Mesendoderm (in vitro differentiated cells): Measurements from ENCODE around the gene SYNGAP1.
"Not testable (repeated sequence)": the region's sequence is repeated elsewhere in the genome, so short reads cannot be mapped to it uniquely, and the experiment has no call there.

Experiments used
- DNase-seq: peaks from one replicate; pipeline ENCODE4 v3.0.0; 2013
- H2AK5ac ChIP-seq: 2 replicates; pipeline ENCODE4 v1.6.1; 2013; ENCODE audit warnings: low read length, inconsistent platforms
- H2BK120ac ChIP-seq: 2 replicates; pipeline ENCODE4 v1.6.1; 2013; ENCODE audit warnings: low read depth, mild to moderate bottlenecking, low read length, moderate library complexity, mixed read lengths
- H2BK15ac ChIP-seq: replicated peaks from 2 replicates; pipeline ENCODE4 v1.6.1; 2013; ENCODE audit warnings: low read depth, mild to moderate bottlenecking, moderate library complexity
- H2BK5ac ChIP-seq: 2 replicates; pipeline ENCODE4 v1.6.1; 2013; ENCODE audit warnings: low read length, inconsistent platforms
- H3K18ac ChIP-seq: 2 replicates; pipeline ENCODE4 v1.6.1; 2013; ENCODE audit warnings: mild to moderate bottlenecking, low read length, mixed read lengths
- H3K23ac ChIP-seq: one replicate; pipeline ENCODE4 v1.6.1; 2013; ENCODE audit warnings: low read length
- H3K27ac ChIP-seq: 2 replicates; pipeline ENCODE4 v1.5.1; 2013; ENCODE audit warnings: low read depth, mild to moderate bottlenecking, inconsistent platforms, low read length, moderate library complexity
- H3K27me3 ChIP-seq: 2 replicates; pipeline ENCODE4 v1.6.1; 2013; ENCODE audit warnings: low read length, control low read depth, mild to moderate bottlenecking, inconsistent platforms; ENCODE audit not compliant: insufficient read depth, poor library complexity
- H3K36me3 ChIP-seq: 2 replicates; pipeline ENCODE4 v1.6.1; 2013; ENCODE audit warnings: low read length, inconsistent platforms; ENCODE audit not compliant: control insufficient read depth, insufficient read depth
- H3K4ac ChIP-seq: one replicate; pipeline ENCODE4 v1.6.1; 2013; ENCODE audit warnings: low read depth, mild to moderate bottlenecking, low read length, moderate library complexity
- H3K4me1 ChIP-seq: 2 replicates; pipeline ENCODE4 v1.6.1; 2013; ENCODE audit warnings: low read depth, low read length, inconsistent platforms; ENCODE audit not compliant: control insufficient read depth
- H3K4me2 ChIP-seq: 2 replicates; pipeline ENCODE4 v1.6.1; 2013; ENCODE audit warnings: low read length
- H3K4me3 ChIP-seq: 2 replicates; pipeline ENCODE4 v1.5.1; 2013; ENCODE audit warnings: mild to moderate bottlenecking, low read length
- H3K56ac ChIP-seq: one replicate; pipeline ENCODE4 v1.6.1; 2013; ENCODE audit warnings: low read length
- H3K79me1 ChIP-seq: 2 replicates; pipeline ENCODE4 v1.6.1; 2013; ENCODE audit warnings: low read length, inconsistent platforms
- H3K79me2 ChIP-seq: 2 replicates; pipeline ENCODE4 v1.6.1; 2013; ENCODE audit warnings: mild to moderate bottlenecking, low read length; ENCODE audit not compliant: control insufficient read depth, insufficient read depth
- H3K9ac ChIP-seq: 2 replicates; pipeline ENCODE4 v1.6.1; 2013; ENCODE audit warnings: low read length, inconsistent platforms
- H4K5ac ChIP-seq: one replicate; pipeline ENCODE4 v1.6.1; 2013; ENCODE audit warnings: low read length
- H4K8ac ChIP-seq: one replicate; pipeline ENCODE4 v1.6.1; 2013; ENCODE audit warnings: low read depth, mild to moderate bottlenecking, control low read depth, low read length, moderate library complexity
- WGBS: extraction: QIAGEN DNeasy Blood & Tissue Kit; methylation state at CpG from one replicate; pipeline ENCODE4 v1.1.7; 2013; ENCODE audit warnings: low lambda C conversion rate, missing lambda C conversion rate; ENCODE audit not compliant: insufficient coverage; ENCODE audit errors: extremely low coverage; 5-methylcytosine and 5-hydroxymethylcytosine counted together

Gene SYNGAP1

GRCh38 chr6:33392979-33393378, 26.9 kb upstream of the SYNGAP1 start:
- Histone ChIP-seq H4K8ac (no peak overlapping the region), H2BK120ac (no peak overlapping the region), H3K79me1 (peaks cover 11% of the 10 kb centered on the region), H2BK15ac (no peak overlapping the region), H3K23ac (no peak overlapping the region), H4K5ac (no peak overlapping the region), H3K36me3 (peaks cover 3% of the 10 kb centered on the region), H3K4ac (no peak overlapping the region), H3K27me3 (no peaks in the 10 kb centered on the region), H3K18ac (no peak overlapping the region), H3K4me3 (peak overlapping the region; percentile 90), H3K27ac (no peak overlapping the region), H3K56ac (peak overlapping the region; percentile 93), H3K79me2 (peaks cover 52% of the 10 kb centered on the region), H3K9ac (peak overlapping the region; percentile 90), H3K4me2 (peak overlapping the region; percentile 21), H2AK5ac (no peak overlapping the region), H2BK5ac (no peak overlapping the region), H3K4me1 (no peaks in the 10 kb centered on the region)
- WGBS, result no CpG with 5 or more reads among the region's 3 CpGs
- DNase-seq, result no peak

GRCh38 chr6:33397541-33397940, 22.3 kb upstream of the SYNGAP1 start:
- no peak overlapping the region for H3K9ac ChIP-seq
- H2AK5ac ChIP-seq, result no peak overlapping the region
- WGBS, result no CpG with 5 or more reads among the region's 1 CpG
- no peak overlapping the region for H2BK5ac ChIP-seq
- no peaks in the 10 kb centered on the region for H3K4me1 ChIP-seq
- no peak for DNase-seq
- H3K27me3 ChIP-seq, result no peaks in the 10 kb centered on the region
- H4K5ac ChIP-seq, result no peak overlapping the region
- H3K23ac ChIP-seq, result no peak overlapping the region
- H2BK15ac ChIP-seq, result no peak overlapping the region
- no peak overlapping the region for H3K4me3 ChIP-seq
- H3K18ac ChIP-seq, result no peak overlapping the region
- no peak overlapping the region for H3K4me2 ChIP-seq
- no peak overlapping the region for H3K4ac ChIP-seq
- peaks cover 46% of the 10 kb centered on the region for H3K79me2 ChIP-seq
- no peak overlapping the region for H4K8ac ChIP-seq
- no peak overlapping the region for H3K27ac ChIP-seq
- H2BK120ac ChIP-seq, result no peak overlapping the region
- H3K36me3 ChIP-seq, result peaks cover 8% of the 10 kb centered on the region
- peaks cover 13% of the 10 kb centered on the region for H3K79me1 ChIP-seq
- H3K56ac ChIP-seq, result no peak overlapping the region

GRCh38 chr6:33398601-33399000, 21.3 kb upstream of the SYNGAP1 start:
- H3K18ac ChIP-seq, H3K4me2 ChIP-seq, H2AK5ac ChIP-seq, H3K9ac ChIP-seq, H3K23ac ChIP-seq, H2BK5ac ChIP-seq, H3K27me3 ChIP-seq, H3K4me3 ChIP-seq, H2BK15ac ChIP-seq, H2BK120ac ChIP-seq, H3K4ac ChIP-seq, H3K4me1 ChIP-seq, DNase-seq, H4K5ac ChIP-seq, H3K27ac ChIP-seq, H3K56ac ChIP-seq, H4K8ac ChIP-seq: not testable (repeated sequence)
- no CpG with 5 or more reads among the region's 3 CpGs for WGBS
- Histone ChIP-seq H3K36me3 (peaks cover 11% of the 10 kb centered on the region), H3K79me2 (peaks cover 36% of the 10 kb centered on the region), H3K79me1 (peaks cover 15% of the 10 kb centered on the region)

- H3K56ac ChIP-seq, H3K4me1 ChIP-seq, H3K9ac ChIP-seq, H2AK5ac ChIP-seq, H2BK5ac ChIP-seq, H2BK120ac ChIP-seq, H3K27ac ChIP-seq, H3K4me3 ChIP-seq, H3K27me3 ChIP-seq, H3K4ac ChIP-seq, H4K5ac ChIP-seq, H3K4me2 ChIP-seq, H3K23ac ChIP-seq, DNase-seq, H4K8ac ChIP-seq, H2BK15ac ChIP-seq, H3K18ac ChIP-seq: not testable (repeated sequence)
- peaks cover 20% of the 10 kb centered on the region for H3K36me3 ChIP-seq
- H3K79me1 ChIP-seq, result peaks cover 14% of the 10 kb centered on the region
- H3K79me2 ChIP-seq, result peaks cover 24% of the 10 kb centered on the region
- no CpG with 5 or more reads among the region's 6 CpGs for WGBS
Observed at GRCh38 chr6:33399881-33400280, 20.0 kb upstream of the SYNGAP1 start.

- Histone ChIP-seq H3K4me3 (no peak overlapping the region), H2BK120ac (no peak overlapping the region), H3K56ac (no peak overlapping the region), H4K8ac (no peak overlapping the region), H3K9ac (no peak overlapping the region), H4K5ac (no peak overlapping the region), H3K4me2 (no peak overlapping the region), H2BK15ac (no peak overlapping the region), H3K36me3 (peaks cover 26% of the 10 kb centered on the region), H3K4ac (no peak overlapping the region), H3K18ac (no peak overlapping the region), H3K27me3 (no peaks in the 10 kb centered on the region), H2AK5ac (no peak overlapping the region), H3K4me1 (no peaks in the 10 kb centered on the region), H3K79me1 (peaks cover 4% of the 10 kb centered on the region), H3K23ac (no peak overlapping the region), H2BK5ac (no peak overlapping the region), H3K27ac (no peak overlapping the region), H3K79me2 (no peaks in the 10 kb centered on the region)
- no CpG with 5 or more reads among the region's 17 CpGs for WGBS
- no peak for DNase-seq
Observed at GRCh38 chr6:33404884-33405283, 15.0 kb upstream of the SYNGAP1 start.

- Histone ChIP-seq H3K4me2 (no peak overlapping the region), H3K4ac (no peak overlapping the region), H3K27me3 (no peaks in the 10 kb centered on the region), H3K36me3 (peaks cover 26% of the 10 kb centered on the region), H3K23ac (no peak overlapping the region), H3K79me1 (peaks cover 4% of the 10 kb centered on the region), H3K4me1 (no peaks in the 10 kb centered on the region), H3K18ac (no peak overlapping the region), H2AK5ac (no peak overlapping the region), H3K79me2 (no peaks in the 10 kb centered on the region), H3K4me3 (no peak overlapping the region), H3K27ac (no peak overlapping the region), H3K56ac (no peak overlapping the region), H2BK5ac (no peak overlapping the region), H4K8ac (no peak overlapping the region), H2BK15ac (no peak overlapping the region), H2BK120ac (no peak overlapping the region), H4K5ac (no peak overlapping the region), H3K9ac (no peak overlapping the region)
- WGBS, result no CpG with 5 or more reads among the region's 15 CpGs
- no peak for DNase-seq
Observed at GRCh38 chr6:33405386-33405940, 14.4 kb upstream of the SYNGAP1 start.
